ENCODE data around the gene ACBD7.

GRCh38 chr10:15113766-15114165, 25.2 kb upstream of the ACBD7 start:
- no peak for TF ChIP-seq SIN3A (IDR thresholded peaks at IDR 0.05; ENCODE audit: borderline replicate concordance, insufficient read depth, low read length)
- no peak for TF ChIP-seq POLR2AphosphoS5 (IDR thresholded peaks at IDR 0.05; ENCODE audit: low read depth, low read length)

All from PFSK-1 (cell line).